GM19328 (cell line): ENCODE measurements around the gene TNFSF12.

Experiments used
- ATAC-seq: cut with Tn5 transposase; IDR thresholded peaks from one replicate; pipeline ENCODE4 v1.9.1; 2021; ENCODE audit warnings: mild to moderate bottlenecking, moderate library complexity; ENCODE audit not compliant: unreplicated experiment

Gene TNFSF12

GRCh38 chr17:7541074-7541621 lies 7.7 kb upstream of the TNFSF12 start:
- ATAC-seq: no peak

GRCh38 chr17:7544911-7545310 lies 3.9 kb upstream of the TNFSF12 start:
- ATAC-seq: no peak

- no peak for ATAC-seq
Observed at GRCh38 chr17:7549401-7550055, 670 bp downstream of the TNFSF12 start.

GRCh38 chr17:7550344-7550743 lies 1.5 kb downstream of the TNFSF12 start:
- ATAC-seq: no peak

GRCh38 chr17:7551396-7551795 lies 2.5 kb downstream of the TNFSF12 start:
- no peak for ATAC-seq

GRCh38 chr17:7552621-7553051 lies 3.8 kb downstream of the TNFSF12 start:
- ATAC-seq: no peak

- no peak for ATAC-seq
Observed at GRCh38 chr17:7553356-7553755, 4.5 kb downstream of the TNFSF12 start.

- no peak for ATAC-seq
Observed at GRCh38 chr17:7555320-7555948, 6.6 kb downstream of the TNFSF12 start.

- no peak for ATAC-seq
Observed at GRCh38 chr17:7556627-7557026, 7.8 kb downstream of the TNFSF12 start.

GRCh38 chr17:7557147-7557764 lies 8.4 kb downstream of the TNFSF12 start:
- ATAC-seq: no peak

GRCh38 chr17:7557775-7558543 lies 9.1 kb downstream of the TNFSF12 start:
- no peak for ATAC-seq

GRCh38 chr17:7558544-7559319 lies 9.9 kb downstream of the TNFSF12 start, which contains the start of gene TNFSF13:
TNFSF13 (plus strand) TSS chr17:7558750; CDS start chr17:7559040, 290 bp downstream.
- no peak for ATAC-seq

- no peak for ATAC-seq
Observed at GRCh38 chr17:7559320-7560171, 10.7 kb downstream of the TNFSF12 start.

- no peak for ATAC-seq
Observed at GRCh38 chr17:7560172-7561027, 11.5 kb downstream of the TNFSF12 start.

- no peak for ATAC-seq
Observed at GRCh38 chr17:7561028-7561575, 12.2 kb downstream of the TNFSF12 start.

- peak; percentile 70 for ATAC-seq
Observed at GRCh38 chr17:7561589-7562207, 12.8 kb downstream of the TNFSF12 start, which contains the start of gene SENP3. SENP3 (plus strand) TSS chr17:7561919; CDS start chr17:7563077, 1,158 bp downstream.

GRCh38 chr17:7562208-7562605 lies 13.3 kb downstream of the TNFSF12 start:
- ATAC-seq: no peak
